Endothelial cell (in vitro differentiated cells): ENCODE results near the gene HDLBP. TPM values are rescaled to one million over a fixed set of nuclear protein-coding genes. Genes with fewer than 3 reads are reported as not detected.

Source experiments
- DNase-seq: peaks from one replicate; pipeline ENCODE4 v3.0.0; 2021; ENCODE audit warnings: low spot score
- H3K27ac Mint-ChIP-seq: one replicate; pipeline ENCODE4 v1.8.0; 2021; ENCODE audit warnings: mixed read lengths, inconsistent platforms; ENCODE audit not compliant: unreplicated experiment
- H3K27me3 Mint-ChIP-seq: one replicate; pipeline ENCODE4 v1.8.0; 2021; ENCODE audit warnings: mild to moderate bottlenecking, moderate library complexity, mixed read lengths, inconsistent platforms; ENCODE audit not compliant: unreplicated experiment
- H3K36me3 Mint-ChIP-seq: one replicate; pipeline ENCODE4 v1.8.0; 2021; ENCODE audit warnings: mild to moderate bottlenecking, low read depth, mixed read lengths, inconsistent platforms; ENCODE audit not compliant: unreplicated experiment
- H3K4me1 Mint-ChIP-seq: one replicate; pipeline ENCODE4 v1.8.0; 2021; ENCODE audit warnings: mild to moderate bottlenecking, mixed read lengths, inconsistent platforms; ENCODE audit not compliant: unreplicated experiment
- H3K4me3 Mint-ChIP-seq: one replicate; pipeline ENCODE4 v1.8.0; 2021; ENCODE audit warnings: mild to moderate bottlenecking, mixed read lengths, inconsistent platforms; ENCODE audit not compliant: unreplicated experiment
- H3K9me3 Mint-ChIP-seq: one replicate; pipeline ENCODE4 v1.8.0; 2021; ENCODE audit warnings: mixed read lengths, inconsistent platforms; ENCODE audit not compliant: unreplicated experiment
- total RNA-seq: library from RNA; stranded (reverse); fragmentation: NEBNext Ultra II Directional; extraction: Animal tissue kit (Norgen Biotek cat#: 25700); gene quantifications from one replicate; pipeline ENCODE4 v1.2.1, GENCODE V29; 2021; ENCODE audit not compliant: unreplicated experiment
- TF ChIP-seq, protein P1 (sequence below): fragments of 200-600 bp; sonication (generic); IDR thresholded peaks from one replicate; pipeline ENCODE4 v1.5.0; 2021; ENCODE audit warnings: antibody characterized with exemption; ENCODE audit not compliant: unreplicated experiment

The HDLBP gene
- total RNA-seq, 1 donor from 2014 or later, result 364 TPM

DNA sequence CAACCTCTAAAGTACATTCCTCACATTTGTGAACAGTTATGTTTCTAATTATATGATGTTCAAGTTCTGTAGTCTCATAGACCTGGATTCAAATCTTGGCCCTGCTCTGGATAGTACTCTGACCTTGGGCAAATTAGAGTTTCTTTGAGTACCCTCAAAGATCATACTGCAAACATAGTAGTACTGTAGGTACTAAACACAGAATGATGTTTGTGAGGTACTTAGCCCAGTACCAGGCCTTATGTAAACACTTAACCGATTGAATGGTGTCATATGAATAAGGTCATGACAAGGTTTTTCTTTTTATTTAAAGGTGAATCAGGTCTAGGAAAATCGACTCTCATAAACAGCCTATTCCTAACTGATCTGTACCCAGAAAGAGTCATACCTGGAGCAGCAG is 19.3 kb upstream of the HDLBP start:
- no peak overlapping the region for H3K4me3 Mint-ChIP-seq
- TF ChIP-seq, protein P1, sequence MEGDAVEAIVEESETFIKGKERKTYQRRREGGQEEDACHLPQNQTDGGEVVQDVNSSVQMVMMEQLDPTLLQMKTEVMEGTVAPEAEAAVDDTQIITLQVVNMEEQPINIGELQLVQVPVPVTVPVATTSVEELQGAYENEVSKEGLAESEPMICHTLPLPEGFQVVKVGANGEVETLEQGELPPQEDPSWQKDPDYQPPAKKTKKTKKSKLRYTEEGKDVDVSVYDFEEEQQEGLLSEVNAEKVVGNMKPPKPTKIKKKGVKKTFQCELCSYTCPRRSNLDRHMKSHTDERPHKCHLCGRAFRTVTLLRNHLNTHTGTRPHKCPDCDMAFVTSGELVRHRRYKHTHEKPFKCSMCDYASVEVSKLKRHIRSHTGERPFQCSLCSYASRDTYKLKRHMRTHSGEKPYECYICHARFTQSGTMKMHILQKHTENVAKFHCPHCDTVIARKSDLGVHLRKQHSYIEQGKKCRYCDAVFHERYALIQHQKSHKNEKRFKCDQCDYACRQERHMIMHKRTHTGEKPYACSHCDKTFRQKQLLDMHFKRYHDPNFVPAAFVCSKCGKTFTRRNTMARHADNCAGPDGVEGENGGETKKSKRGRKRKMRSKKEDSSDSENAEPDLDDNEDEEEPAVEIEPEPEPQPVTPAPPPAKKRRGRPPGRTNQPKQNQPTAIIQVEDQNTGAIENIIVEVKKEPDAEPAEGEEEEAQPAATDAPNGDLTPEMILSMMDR, result no peak
- no peaks in the 10 kb centered on the region for H3K4me1 Mint-ChIP-seq
- H3K36me3 Mint-ChIP-seq, result peaks cover 28% of the 10 kb centered on the region
- DNase-seq, result no peak
- no peaks in the 10 kb centered on the region for H3K9me3 Mint-ChIP-seq
- peaks cover 2% of the 10 kb centered on the region for H3K27me3 Mint-ChIP-seq
- H3K27ac Mint-ChIP-seq, result no peak overlapping the region

DNA sequence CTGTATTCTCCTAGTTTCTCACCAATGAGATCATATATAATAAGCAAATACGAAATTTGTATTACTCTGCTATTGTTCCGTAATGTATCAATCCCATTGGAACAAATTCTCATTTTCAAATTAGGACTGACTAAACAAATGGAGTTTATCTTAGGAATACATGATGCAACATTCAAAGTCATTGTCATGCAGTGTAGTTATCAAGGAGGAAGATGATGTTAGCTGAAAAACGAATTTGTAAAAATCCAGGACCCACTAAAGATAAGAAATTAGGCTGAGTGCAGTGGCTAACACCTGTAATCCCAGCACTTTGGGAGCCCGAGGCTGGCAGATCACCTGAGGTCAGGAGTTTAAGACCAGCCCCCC is 15.1 kb upstream of the HDLBP start:
- Mint-ChIP-seq H3K27me3 (no peaks in the 10 kb centered on the region), H3K36me3 (peaks cover 35% of the 10 kb centered on the region), H3K4me3 (peak overlapping the region; percentile 57), H3K27ac (no peak overlapping the region), H3K4me1 (no peaks in the 10 kb centered on the region), H3K9me3 (no peaks in the 10 kb centered on the region)
- TF ChIP-seq, protein P1, result no peak
- DNase-seq, result no peak

DNA sequence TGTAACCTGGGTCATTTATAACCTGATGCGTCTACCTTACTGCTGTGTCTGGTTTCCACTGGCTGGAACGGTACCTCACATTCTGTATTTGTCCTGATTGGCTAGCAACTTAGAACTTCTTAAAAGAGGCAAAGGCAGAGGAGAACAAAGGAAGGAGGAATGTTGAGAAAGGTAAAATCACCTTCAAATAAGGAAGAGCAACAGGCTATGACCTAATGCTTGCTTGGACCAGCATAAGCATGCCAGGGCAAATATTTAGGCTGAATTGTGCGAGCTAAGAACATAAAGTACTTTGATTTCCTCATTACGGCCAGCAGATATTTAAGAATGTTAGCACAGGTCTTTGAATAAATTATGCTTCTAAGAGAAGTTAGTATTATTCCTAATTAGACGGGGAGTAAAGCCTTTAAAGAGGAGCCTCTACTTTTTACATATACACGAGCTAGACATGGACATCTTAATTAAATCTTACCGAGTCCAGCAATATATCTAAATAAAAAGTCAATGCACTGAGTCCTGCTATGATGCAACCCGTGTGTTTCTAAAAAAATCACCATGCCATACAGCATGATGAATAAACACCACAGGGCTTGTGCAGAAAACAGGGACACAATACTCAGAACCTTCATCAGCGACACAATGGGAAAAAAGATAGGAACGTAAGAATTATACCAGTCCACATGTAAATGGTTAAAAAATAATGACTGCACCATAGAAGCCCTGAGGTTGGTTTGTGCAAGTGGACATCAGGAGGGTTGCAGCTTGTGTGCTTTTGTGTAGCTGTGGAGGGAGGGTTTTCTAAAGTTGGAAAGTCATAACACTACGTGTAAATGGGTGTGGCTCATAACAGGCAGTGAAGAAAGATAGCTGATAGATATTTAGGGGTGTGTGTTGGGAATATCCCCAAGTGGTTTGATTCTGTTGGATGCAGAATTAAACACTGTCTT is 14.5 kb upstream of the HDLBP start:
- H3K4me3 Mint-ChIP-seq, result no peak overlapping the region
- TF ChIP-seq, protein P1, result no peak
- H3K36me3 Mint-ChIP-seq, result peaks cover 35% of the 10 kb centered on the region
- H3K27me3 Mint-ChIP-seq, result no peaks in the 10 kb centered on the region
- peak overlapping the region; percentile 25 for H3K27ac Mint-ChIP-seq
- no peak for DNase-seq
- H3K4me1 Mint-ChIP-seq, result no peaks in the 10 kb centered on the region
- H3K9me3 Mint-ChIP-seq, result no peaks in the 10 kb centered on the region

DNA sequence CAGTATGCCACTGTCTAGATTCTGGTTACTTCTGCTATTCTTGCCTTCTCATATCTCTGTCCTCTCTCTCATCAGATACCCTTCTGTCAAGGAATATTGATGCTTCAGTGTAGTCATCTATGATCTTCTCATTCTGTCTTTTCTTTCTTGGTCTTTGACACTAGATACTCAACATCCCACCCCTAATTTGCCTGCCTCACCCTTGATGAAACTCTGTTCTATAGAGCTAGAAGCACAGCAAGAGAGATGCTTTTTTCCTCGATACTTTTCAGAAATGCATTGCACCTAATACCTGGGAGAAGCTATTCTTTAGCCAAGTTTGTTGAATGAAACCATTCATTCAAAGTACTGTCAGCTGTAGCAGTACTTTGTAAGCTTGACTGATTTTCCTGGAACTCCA is 9.8 kb upstream of the HDLBP start:
- peaks cover 14% of the 10 kb centered on the region for H3K4me1 Mint-ChIP-seq
- H3K4me3 Mint-ChIP-seq, result no peak overlapping the region
- no peaks in the 10 kb centered on the region for H3K9me3 Mint-ChIP-seq
- DNase-seq, result no peak
- H3K27me3 Mint-ChIP-seq, result no peaks in the 10 kb centered on the region
- H3K27ac Mint-ChIP-seq, result no peak overlapping the region
- TF ChIP-seq, protein P1, result no peak
- peaks cover 22% of the 10 kb centered on the region for H3K36me3 Mint-ChIP-seq

DNA sequence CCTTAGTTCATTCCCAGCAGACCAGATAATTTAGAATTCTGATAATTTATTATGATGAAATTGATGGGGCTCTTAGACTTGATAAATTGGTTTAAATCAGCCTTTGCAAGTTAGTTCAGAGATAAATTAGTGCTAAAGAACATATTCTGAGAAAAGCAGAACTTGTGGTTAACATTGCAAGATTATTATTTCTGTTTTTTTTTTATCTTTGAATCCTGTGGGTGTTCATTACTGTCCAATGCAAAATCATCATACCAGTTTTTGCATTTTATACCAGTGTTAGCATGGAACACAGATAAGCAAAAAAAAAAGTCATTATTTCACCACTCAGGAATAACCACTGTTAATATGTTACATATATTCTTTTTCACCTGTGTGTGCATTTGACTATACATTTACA is 9.3 kb upstream of the HDLBP start:
- TF ChIP-seq, protein P1, result no peak
- DNase-seq, result no peak
- peaks cover 19% of the 10 kb centered on the region for H3K36me3 Mint-ChIP-seq
- H3K27ac Mint-ChIP-seq, result no peak overlapping the region
- no peak overlapping the region for H3K4me3 Mint-ChIP-seq
- no peaks in the 10 kb centered on the region for H3K27me3 Mint-ChIP-seq
- H3K9me3 Mint-ChIP-seq, result no peaks in the 10 kb centered on the region
- H3K4me1 Mint-ChIP-seq, result peaks cover 19% of the 10 kb centered on the region
